ENCODE measurements around the gene TMEM132D.

Gene TMEM132D

DNA sequence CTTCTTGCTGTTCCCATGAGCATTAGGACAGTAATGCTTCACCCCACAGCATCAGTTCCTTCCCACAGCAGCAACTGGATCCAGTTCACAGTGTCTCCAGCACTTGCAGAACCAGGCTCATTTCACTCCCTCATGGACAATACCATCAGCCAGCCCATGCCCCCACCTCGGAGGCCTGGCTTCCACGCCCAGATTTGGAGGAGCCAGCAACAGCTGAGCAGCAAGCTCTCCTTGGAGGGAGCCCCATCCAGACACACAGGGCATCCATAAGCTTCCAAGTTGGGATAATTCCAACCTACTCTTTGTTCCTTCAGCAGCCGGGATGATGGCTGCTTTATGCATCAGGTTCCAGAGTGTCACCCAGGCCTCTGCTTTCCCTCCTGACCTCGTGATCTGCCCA lies 800.6 kb downstream of the TMEM132D start:
- no peak for DNase-seq (ENCODE audit: low read depth in 2 of 2)

DNA sequence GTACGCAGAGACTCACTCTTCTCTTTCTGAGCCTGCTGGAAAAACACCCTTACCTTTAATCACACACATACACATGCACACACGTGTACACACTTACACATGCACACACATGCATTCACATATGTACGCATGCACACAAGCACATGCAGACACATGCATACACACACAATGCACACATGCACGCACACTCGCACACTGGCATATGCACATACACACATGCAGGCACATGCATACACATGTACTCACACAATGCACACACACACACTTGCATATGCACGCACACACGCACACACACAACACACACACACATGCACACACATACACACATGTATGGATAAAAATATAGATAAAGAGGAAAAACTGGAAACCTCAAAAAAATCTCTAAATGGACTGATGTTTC lies 801.6 kb downstream of the TMEM132D start:
- DNase-seq (ENCODE audit: low read depth in 2 of 2), result no peak

DNA sequence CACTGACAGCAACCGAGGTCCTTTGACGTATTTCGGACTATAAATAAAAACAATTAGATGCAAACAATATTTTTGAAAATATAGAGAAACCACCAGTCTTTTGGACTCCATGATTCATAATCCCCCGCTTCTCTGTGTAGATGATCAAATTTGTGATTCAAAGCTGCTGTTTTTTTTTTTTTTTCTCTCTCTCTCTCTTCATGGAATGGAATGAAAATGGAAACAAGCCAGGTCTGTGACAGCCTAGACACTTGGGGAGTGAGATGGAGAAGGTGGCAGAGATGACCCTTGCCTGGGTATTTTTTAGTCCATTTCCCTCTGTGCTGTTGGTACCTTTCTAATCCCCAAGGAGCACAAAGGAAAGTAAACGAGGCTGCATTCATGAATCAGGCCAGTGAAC lies 802.0 kb downstream of the TMEM132D start:
- no peak for DNase-seq (ENCODE audit: low read depth in 2 of 2)

DNA sequence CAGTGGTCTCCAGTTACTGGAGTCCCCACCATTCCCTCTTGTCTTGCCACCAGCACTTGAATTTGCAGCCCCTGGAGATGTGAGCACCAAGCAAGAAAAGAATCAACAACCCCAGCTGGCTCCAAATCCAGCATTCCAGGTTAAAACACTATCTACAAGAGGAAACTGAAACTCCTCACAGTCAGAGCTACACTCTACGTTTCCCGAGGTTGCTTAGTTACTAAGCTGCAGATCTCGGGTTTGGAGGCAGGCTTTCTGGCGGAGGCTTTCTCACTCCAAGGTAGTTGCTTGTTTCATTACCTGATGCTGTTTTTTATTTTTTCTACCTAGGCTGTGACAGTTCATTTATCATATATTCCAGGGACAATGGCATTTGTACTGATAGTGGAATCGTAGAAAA lies 802.4 kb downstream of the TMEM132D start:
- DNase-seq (ENCODE audit: low read depth in 2 of 2), result no peak

DNA sequence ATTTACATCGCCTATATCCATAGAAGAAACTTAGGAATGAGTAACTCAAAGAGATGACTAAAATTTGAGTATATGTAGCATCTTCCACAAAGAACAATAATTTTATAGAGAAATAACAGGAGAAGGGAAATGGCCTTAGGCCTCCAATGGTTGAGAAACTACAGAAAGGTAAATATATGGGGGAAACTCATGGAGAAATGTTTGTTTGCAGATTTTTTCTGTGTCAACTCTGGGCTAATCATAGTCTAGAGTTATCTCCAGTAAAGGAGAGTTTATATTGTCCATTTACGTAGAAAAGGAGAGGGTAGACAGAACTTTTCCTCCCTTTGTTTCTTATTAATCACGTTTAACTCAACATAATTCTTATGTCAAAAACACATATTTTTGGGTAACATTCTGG lies 806.4 kb downstream of the TMEM132D start:
- DNase-seq (ENCODE audit: low read depth in 2 of 2), result no peak

DNA sequence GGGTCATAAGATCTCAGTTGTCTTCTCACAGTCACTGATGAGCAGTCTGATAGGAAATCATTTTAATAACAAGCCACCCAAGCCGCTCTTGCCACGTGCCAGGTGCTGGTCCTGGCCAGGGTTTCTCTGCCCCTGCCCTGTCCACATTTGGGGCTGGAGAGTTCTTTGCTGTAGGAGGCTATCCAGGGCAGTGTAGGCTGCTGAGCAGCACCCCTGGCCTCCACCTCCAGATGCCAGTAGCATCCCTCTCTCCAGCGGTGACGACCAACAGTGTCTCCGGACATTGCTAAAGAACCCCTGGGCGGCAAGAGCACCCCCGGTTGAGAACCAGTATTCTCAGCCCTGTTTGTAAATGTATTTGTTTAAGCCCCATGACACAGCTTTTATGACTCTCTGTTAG lies 806.9 kb downstream of the TMEM132D start:
- no peak for DNase-seq (ENCODE audit: low read depth in 2 of 2)

DNA sequence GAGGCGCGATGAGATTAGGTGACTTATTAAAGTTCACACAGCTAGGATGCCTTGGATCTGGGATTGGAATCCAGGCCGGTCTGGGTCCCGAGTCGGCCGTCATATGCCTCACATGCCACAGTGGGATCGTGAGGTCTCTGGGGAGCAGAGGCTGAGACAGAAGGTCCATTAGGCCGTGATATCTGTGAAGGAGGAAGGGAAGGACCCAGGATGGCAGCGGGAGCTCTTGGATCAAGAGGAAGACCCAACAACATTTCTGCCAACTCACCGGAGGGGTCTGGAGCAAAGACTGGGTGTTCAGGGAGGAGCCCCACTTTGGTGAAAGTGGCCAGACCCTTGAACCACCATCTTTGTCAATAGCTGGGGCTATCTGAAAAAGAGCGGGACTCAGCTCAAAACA lies 807.6 kb downstream of the TMEM132D start:
- DNase-seq (ENCODE audit: low read depth in 2 of 2), result no peak

DNA sequence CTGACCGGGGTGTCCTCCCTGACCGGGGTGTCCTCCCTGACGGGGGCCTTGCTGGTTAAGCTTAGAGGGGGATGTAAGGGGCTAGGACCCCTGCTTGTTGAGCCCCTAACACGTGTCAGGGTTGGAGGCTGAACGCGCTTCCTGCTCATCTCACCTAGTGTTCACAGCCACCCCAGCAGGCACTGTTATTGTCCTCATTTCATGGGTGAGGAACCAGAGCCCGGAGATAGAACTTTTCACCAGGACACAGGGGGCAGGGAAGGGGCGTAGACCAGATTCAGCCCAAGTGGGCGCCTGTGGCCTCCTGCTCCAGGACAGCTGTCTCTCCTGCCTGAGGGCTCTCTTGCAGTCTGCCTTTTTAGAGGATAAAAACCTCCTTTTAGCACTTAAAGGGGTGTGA lies 814.2 kb downstream of the TMEM132D start:
- no peak for DNase-seq (ENCODE audit: low read depth in 2 of 2)

DNA sequence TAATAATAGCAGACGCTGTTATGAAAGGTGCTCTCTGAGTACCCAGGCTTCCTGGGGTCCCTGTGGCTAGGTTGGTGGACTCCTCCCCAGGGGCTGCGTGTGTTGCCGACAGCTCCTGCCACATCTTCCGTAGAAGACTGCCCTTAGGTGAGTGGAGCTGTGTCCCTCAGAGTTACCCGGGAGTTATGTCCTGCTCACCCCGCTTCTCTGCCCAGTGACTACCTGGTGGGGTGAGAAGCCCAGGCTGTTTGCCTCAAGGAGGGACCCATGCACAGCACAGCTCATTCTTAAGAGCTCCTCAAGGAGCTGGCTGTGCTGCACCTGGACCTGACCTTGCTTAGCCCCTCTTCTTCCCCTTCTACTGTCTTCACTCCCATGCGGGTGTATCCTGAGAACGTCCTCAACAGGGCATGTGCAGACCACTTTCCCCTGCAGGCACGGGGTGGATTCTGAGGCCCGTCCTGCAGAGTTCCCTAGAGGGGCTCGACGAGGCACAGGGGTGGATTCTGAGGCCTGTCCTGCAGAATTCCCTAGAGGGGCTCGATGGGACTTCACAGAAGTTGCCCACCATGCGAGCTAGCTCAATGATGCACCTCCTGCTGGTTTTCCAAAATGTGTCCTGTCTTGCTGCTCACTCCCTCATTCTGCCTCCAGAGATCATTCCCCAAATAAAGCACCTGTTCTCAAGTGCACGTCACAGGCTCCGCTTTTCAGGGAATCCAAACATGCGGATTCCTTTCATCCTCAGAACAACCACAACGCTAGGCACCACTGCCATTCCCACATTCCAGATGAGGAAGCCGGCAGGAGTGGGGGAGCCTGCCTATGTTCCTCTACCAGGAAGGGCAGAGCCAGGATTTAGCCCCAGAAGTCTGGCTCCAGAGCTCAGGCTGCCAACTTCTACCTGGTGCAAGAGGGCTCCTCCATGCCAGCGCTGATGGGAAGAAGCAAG lies 818.7 kb downstream of the TMEM132D start:
- DNase-seq (ENCODE audit: low read depth in 2 of 2), result no peak

DNA sequence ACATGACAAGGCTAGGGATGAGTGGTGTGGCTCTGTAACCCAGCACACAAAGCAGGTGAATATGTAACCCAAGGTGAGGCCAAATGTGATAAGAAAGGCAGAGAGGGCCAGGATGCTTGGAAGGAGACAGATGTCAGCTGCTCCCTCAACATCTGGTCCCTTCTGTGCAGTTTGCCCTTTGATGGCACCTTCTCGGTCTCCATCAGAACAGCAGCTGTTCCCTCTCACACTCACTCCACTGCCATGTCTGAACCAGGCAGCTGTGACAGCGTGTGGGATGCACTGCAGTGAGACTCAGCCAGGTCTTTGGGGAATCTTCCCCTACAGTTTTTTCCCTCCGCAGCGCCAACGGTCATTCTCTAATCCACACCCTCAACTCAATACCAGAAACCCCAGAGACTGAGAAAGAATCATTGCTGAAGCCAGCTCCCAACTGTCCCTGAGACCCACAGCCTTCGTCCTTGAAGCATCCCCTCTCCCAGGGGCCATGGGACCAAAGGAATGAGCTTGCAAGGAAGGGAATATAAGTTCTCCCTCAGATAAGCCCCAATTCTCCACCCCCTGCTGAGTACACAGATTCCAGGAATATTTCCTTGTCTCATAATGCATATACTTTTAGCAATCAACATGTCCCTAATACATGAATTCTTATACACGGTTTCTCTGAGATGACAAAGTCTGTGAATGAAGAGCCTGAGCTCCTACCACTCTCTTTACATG lies 820.5 kb downstream of the TMEM132D start:
- DNase-seq (ENCODE audit: low read depth in 2 of 2), result no peak

DNA sequence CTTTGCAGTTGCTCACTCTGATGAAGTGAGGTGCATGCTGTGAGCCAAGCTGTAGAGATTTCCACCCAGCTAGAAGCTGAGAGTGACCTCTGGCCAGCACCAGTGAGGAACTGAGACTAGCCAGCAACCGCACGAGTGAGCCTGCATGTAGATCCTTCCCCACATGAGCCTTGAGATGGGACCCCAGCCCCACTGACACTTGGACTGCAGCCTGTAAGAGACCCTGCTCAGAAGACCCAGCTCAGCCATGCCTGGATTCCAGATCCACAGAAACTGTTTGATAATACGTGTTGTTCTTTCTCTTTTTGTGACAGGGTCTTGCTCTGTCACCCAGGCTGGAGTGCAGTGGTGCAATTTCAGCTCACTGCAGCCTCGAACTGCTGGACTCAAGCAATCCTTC lies 821.4 kb downstream of the TMEM132D start:
- DNase-seq (ENCODE audit: low read depth in 2 of 2), result no peak

DNA sequence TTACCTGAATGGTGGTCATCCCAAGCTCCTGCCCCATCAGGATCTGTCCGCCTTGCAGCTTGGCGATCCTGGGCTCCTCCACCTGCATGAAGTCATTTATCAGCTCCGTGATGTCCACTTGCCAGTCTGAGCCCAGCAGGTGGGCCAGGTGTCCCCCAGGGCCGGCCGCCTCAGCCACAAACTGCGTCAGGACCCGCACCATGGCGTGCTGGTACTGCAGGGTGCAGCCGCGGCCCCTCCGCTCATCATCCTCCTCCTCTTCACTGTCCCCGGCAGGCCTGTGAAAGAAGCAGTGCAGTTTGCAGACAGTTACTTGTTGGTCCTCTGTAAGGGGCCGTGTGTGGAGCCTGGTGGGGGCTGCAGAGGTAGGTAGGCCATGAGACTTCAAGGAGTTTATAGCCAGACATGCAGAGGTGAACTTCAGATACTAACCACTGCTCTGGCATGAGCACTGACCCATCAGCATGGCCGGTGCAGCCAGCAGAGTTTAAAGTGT lies 822.0 kb downstream of the TMEM132D start:
- no peak for DNase-seq (ENCODE audit: low read depth in 2 of 2)

DNA sequence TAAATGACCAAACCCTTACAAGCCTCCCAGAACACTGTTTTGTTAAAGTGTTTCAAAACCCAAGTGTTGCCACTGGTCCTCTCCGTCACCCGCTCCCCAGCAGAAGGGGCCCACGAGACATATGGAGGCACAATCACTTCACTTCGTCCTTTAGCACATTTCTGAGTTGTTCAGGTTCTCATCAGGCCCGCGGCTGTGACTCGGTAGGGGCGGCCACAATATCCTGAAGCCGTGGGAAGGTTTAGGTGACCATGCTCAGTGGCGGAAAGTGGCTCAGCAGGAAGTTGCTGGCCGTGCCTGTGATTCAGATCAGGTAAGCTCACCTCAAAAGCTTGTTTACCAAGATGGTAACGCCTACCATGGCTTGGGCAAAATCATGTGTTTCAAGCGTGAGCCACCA lies 823.0 kb downstream of the TMEM132D start:
- DNase-seq (ENCODE audit: low read depth in 2 of 2), result no peak

DNA sequence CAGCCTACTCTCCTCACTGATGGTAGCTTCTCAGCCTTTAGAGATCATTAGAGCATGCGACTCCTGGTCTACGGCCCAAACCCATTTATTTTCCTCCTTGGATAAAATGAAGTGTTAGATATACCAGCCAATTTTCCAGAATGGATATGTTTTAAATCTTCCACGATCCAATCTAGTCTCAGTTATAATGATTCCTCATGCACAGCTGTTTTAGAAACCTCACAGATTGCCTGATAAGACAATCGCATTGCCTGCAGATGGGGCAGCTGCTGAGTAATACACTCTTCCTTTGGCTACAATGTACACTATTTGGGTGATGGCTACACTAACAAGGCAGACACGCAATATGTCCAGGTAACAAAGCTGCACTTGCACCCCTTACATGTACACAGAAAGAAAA lies 823.4 kb downstream of the TMEM132D start:
- no peak for DNase-seq (ENCODE audit: low read depth in 2 of 2)

DNA sequence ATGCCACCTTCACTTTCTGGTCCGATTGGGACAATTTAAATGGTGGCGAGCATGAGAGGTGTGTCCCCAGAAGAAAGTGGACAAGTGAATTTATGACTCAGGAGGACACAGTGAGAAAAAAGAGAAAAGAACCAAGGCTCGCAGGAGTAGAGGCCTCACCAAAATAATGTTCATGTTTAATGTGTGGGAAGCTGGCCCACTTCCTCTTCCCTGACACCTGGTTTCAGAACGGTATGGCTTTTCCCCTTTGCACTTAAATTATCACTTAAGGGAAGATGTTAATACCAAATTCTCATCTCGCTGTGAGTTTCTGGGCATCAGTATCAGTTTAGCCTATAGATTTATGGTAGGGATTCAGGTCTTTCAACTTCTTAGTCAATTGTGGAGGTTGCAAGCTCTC lies 824.1 kb downstream of the TMEM132D start:
- DNase-seq (ENCODE audit: low read depth in 2 of 2), result no peak

DNA sequence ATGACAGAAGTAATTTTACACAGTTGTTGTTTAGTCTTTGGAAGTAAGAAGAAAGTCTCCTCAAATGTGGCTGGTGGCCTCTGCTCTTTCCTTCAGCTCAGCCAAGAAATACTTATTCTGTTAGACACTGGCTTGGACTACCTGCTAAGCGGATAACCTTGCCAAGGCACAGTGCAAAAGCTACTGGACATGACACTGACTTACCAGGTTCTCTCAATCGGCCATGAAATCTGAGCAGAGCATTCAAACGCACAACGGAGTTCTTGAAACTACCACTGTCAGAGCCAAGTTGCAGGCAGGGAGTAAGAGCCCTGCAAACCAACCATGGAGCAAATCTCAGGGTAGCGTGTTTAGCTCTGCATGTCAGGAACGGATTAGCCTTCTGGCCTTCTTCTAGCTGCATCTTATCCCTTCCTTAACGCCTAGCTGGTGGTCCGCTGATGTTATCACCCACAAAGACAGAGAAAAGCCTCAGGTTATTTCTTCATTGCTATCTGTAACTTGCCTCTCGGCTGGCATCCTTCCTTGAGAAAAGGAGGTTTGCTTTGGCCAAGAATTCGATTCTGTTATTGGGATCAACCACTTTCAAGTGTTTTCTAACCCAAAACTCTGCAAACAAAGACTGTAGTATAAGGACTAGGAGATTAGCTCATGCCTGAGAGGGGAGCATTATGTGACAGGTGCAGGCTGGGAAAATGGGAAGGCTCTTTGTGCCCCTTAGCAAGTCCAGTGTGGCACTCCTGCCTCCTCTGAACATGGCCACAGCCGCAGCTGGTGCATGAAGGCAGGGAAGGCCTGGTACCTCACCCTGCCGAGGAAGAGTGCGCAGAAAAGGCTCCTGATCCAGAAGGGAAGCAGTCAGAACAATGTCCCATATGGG lies 827.1 kb downstream of the TMEM132D start:
- DNase-seq (ENCODE audit: low read depth in 2 of 2), result no peak

DNA sequence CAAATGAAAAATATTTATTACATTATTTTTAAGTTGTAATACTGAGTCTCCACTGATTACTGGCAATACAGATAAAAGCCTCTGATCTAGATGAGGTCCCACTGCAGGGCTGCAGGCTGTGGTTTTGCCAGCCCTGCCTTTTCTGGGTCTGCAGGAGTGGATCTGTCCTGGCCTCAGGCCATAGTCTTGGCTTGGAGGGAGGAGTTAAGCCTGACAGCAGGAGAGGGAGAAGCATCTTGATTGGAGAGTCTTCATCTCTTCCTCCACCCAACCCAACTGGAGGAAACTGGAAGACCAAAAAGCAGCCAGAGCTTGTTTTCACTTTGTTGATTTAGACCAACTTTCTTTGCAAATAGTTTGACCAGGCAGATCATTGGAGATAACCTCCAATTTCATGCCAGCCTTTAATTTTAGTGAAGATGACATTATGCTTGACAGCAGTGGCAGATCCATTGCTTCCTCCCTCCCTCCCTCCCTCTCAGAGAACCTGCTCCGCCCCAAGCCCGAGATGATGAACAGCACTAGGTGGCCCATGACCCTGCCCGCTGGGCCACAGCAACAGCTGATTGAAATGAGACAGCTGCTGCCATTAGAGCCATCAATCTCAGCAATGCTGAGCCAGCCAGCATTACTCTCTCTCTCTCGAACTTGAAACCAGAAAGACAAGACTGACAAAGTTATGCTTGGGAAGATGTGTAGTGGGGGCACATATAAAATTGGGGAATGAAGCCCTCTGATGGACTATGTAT lies 828.2 kb downstream of the TMEM132D start:
- DNase-seq (ENCODE audit: low read depth in 2 of 2), result no peak

DNA sequence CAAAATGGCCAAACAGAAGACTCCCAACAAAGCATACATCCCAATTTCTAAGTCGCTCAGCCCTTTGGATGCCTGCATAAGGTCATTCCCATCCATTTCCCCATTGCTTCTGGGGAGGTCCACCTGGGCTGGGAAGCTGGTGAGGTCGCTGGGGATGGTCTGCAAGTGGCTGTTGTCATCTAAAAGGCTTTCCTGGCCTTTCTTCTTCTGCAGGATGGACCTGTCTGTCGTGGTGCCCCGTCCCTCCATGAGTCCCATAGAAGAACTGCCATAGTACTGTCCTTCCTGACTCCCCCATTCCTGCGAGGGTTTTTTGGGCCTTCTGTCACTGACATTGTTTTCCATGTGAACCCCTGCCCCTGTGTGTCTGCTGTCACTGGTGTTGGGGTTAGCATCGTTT lies 829.4 kb downstream of the TMEM132D start:
- no peak for DNase-seq (ENCODE audit: low read depth in 2 of 2)

DNA sequence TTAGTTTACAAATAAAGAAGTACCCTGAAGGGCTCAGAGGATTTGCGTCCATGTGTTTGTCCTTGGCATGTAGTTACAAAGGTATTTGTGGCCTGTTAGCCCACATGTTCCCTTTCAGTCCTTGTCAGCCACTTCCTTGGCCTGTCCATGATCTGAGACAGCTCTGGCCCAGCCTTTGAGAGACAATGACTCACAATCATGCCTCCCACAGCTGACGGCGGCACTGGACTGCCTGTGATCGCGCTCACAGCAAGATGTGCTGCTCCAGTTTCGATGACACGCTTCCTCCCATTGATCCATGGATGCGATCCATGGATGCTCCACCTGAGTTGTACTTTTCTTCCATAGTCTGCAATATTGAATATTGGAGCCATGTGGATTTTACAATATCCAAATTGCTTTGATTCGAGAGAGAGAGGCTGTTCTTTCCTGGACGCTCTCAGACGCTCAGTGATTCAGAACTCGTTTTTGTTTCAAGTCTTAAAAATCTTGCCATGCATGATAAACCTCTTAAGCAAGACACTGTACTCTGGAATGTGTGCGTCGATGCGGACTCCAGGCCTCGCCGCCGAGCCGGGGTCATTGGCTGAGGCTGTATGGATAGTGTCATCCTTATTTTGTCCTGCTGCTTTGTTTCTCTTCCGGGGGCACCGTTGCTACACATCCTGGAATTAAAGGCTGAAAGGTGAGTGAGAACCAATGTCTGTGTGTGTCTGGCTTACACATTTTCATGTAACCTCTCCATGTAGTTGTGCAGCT lies 830.5 kb downstream of the TMEM132D start:
- no peak for DNase-seq (ENCODE audit: low read depth in 2 of 2)

DNA sequence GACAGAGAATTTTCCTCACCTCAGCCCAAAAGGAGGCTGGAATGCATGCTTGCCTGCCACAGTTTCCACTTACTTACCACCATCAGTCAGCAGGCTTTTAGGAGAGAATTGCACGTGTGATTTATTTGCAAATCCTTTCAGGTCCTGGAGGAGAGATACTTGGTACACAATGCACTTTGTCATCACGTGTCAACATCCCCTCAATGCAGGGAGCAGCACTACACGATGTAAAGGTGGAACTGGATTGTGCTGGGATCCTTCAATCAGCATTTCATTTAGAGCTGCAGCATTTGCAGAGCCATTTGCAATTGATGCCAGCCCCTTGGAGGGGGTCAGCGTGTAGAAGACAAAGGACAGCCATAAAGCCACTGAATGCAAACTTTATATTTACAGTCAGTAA lies 832.5 kb downstream of the TMEM132D start:
- no peak for DNase-seq (ENCODE audit: low read depth in 2 of 2)

DNA sequence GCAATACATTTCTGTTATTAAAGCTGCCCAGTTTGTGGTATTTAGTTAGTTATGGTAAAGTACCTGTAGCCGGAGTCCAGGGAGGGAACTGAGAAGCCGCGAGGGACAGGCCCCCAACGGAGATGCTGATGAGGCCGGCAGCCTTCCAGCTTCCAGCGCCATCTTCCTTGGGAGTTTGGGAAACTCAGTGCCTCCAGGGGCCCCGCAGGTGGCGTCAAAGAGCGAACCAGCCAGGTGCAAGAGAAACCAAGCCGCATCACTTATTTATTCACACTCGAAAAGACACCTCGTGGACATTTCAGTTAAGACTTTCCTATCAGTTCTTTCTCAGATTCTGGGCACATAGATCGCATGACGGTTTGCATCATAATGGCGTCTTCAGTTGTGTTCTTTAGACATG lies 833.9 kb downstream of the TMEM132D start:
- DNase-seq (ENCODE audit: low read depth in 2 of 2), result no peak
